ENCODE measurements around the gene ANKRA2. TPM values are rescaled to one million over a fixed set of nuclear protein-coding genes. Genes with fewer than 3 reads are reported as not detected.

The ANKRA2 gene, protein sequence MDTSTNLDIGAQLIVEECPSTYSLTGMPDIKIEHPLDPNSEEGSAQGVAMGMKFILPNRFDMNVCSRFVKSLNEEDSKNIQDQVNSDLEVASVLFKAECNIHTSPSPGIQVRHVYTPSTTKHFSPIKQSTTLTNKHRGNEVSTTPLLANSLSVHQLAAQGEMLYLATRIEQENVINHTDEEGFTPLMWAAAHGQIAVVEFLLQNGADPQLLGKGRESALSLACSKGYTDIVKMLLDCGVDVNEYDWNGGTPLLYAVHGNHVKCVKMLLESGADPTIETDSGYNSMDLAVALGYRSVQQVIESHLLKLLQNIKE
- total RNA-seq: 12.9 TPM

- ATAC-seq: peak; percentile 99
Measured at GRCh38 chr5:73565139-73565968, at the start of gene ANKRA2, which contains the start of gene UTP15. TSS of gene ANKRA2 (minus strand) at chr5:73565639. CDS start at chr5:73562881, 2,758 bp downstream. TSS of gene UTP15 (plus strand) at chr5:73565743. CDS start at chr5:73567345, 1,602 bp downstream.

DNA sequence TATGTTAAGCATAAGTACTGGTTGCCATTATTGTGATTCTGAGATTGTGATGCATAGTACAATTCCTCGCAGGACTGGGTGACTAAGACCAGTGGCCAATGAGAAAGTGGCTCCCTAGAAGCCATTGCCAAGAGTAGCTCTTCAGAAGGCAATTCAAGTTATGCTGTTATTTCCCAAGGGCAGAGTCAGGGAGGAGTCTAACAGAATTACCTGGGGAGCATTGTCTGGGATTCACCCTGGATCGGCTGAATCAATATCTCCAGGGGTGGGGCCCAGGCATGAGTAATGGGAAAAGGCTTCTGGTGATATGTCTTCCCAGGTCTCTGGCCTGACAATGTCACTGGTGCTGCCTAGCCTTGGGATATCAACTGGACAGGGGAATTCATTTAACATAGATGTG, 49.6 kb upstream of the ANKRA2 start:
- ATAC-seq: peak; percentile 95

DNA sequence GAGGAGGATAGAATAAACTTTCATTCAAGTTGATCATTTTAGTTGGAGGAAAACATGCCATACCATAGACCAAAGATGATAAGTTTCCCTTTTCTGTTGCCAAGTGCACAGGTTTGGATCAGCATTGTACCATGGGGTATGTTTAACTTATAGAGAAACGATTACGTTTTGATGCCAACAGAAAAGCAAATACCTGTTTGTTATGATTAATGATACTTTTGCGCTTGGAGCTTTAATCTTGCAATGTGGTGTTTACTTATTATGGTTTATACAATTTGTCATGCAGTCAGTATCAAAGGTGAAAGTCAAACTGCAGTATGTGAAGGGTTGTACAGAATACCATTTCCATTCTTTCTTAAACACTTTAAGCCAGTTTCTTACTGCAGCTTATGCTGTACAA, 47.4 kb upstream of the ANKRA2 start:
- peak; percentile 4 for ATAC-seq

GRCh38 chr5:73607228-73607627, 41.8 kb upstream of the ANKRA2 start:
- no peak for ATAC-seq

DNA sequence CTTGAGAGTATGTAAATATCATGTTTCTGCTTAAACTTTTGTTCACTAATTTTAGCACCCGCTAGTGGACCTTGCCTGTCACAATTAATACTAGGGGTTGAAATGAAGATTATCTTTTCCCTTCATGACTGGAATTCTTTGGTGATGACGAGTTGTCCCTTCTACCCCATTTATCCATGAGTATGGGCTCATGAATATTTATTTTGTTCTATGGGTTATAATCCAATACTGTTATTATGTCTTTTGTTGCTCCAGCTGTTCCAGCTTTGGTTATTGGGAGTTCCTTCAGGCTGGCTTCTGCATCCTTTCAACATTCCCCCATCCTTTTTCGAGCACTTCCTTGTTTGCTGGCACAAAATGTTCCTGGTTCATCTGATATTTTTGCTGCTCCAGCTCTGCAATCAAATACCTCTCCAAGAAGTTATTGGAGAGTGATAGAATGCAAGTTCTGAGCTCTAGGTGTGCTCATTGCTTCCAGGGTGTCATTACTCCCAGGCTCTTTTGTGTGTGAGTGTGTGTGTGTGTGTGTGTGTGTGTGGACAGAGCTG, 40.8 kb upstream of the ANKRA2 start:
- ATAC-seq: no peak

- ATAC-seq: peak; percentile 59
Measured at GRCh38 chr5:73605223-73606087, 40.0 kb upstream of the ANKRA2 start.

DNA sequence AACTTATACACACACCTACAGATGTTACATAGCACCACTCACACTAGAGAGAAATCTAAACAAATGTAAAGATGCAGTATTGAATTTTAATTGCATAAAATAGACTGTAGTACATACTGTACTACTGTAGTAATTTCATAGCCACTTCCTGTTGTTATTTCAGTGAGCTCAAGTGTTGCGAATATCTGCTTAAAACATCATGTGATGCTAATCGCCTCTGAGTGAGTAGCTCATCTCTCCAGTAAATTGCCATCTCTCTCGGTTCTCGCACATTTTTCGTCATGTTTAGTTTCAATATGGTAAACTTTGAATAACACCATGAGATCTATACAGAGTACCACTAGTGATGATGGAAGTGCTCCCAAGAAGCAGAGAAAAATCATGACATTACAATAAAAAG, 38.6 kb upstream of the ANKRA2 start:
- no peak for ATAC-seq

DNA sequence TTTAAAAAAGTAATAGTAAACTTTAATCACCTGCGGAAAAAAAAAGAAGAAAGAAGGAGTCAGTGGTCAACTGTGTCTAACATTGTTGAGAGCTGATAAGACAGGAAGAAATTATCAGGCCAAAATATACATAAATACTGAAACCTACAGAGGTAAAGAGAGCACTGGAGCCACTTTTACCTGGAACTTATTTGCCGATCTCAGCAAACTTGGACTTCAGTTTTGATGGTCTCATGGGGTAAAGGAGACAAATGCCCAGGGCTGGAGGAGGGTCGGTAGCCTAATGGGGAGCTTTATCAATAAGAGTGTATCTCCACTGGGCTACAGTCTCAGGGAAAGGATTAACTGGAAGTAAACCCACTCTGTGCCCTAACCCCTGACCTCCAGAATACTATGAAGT, 33.9 kb upstream of the ANKRA2 start:
- no peak for ATAC-seq

GRCh38 chr5:73596705-73597328, 31.4 kb upstream of the ANKRA2 start:
- ATAC-seq: no peak

- no peak for ATAC-seq
Measured at GRCh38 chr5:73592551-73592950, 27.1 kb upstream of the ANKRA2 start.

GRCh38 chr5:73591698-73592501, 26.5 kb upstream of the ANKRA2 start:
- no peak for ATAC-seq

- ATAC-seq: peak; percentile 84
Measured at GRCh38 chr5:73591102-73591695, 25.8 kb upstream of the ANKRA2 start.

- no peak for ATAC-seq
Measured at GRCh38 chr5:73587923-73588322, 22.5 kb upstream of the ANKRA2 start.

- ATAC-seq: no peak
Measured at GRCh38 chr5:73582285-73583145, 17.1 kb upstream of the ANKRA2 start.

GRCh38 chr5:73565969-73566547, 619 bp upstream of the ANKRA2 start:
- ATAC-seq: no peak

DNA sequence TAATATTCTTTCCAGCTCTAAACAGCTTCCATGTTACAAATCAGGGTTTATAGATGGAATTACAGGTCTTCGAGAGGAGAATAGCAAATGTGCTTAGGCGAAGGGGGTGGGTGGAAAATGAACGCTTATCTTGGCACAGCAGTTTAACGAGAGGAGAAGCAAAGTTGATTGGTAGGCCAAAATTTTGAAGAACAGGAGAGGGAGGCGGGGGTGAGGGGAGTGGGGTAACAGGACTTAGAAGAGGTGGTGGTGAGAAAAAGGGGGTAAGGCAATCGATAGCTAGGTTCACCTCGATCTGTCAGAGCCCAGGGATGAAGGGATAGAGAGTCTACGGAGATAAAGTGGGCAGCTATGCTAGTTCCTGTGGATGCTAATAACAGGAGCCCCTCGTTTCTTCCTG, 764 bp downstream of the ANKRA2 start:
- no peak for ATAC-seq

GRCh38 chr5:73564018-73564417, 1.4 kb downstream of the ANKRA2 start:
- no peak for ATAC-seq

GRCh38 chr5:73558950-73559349, 6.5 kb downstream of the ANKRA2 start:
- no peak for ATAC-seq

DNA sequence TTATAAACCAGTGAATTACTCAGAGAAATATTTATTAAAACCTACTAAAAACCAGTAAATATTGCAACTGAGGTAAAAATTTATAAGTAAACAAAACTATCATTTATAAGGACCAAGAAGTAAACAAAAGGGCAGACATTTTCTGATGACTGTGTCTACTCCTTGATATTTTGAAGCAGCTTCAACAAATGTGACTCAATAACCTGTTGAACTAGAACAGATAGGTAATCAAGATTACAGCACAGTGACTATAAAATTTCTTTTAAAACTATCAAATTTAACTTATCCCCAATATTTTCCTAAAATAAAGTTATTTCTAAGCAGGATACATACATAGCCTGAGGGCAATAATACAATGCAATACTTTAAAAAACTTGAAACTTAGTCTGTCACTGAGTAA, 12.8 kb downstream of the ANKRA2 start:
- no peak for ATAC-seq

Measured in esophagus mucosa (tissue), 1 donor.